H9 (cell line): Measurements from ENCODE around the gene MPP7. TPM values are rescaled to one million over a fixed set of nuclear protein-coding genes. Genes with fewer than 3 reads are reported as not detected.

ENCODE experiments used
- DNase-seq: peaks from one replicate; pipeline ENCODE4 v3.0.0-alpha.2; 2017
- H2AFZ ChIP-seq: one replicate; pipeline ENCODE4 v1.6.1; 2013; ENCODE audit warnings: mild to moderate bottlenecking, low read length, control low read depth, moderate library complexity
- H2AK5ac ChIP-seq: 2 replicates; pipeline ENCODE4 v1.6.1; 2013; ENCODE audit warnings: low read length, control low read depth, mixed read lengths; ENCODE audit not compliant: insufficient read length
- H2BK120ac ChIP-seq: one replicate; pipeline ENCODE4 v1.6.1; 2013; ENCODE audit warnings: low read depth, mild to moderate bottlenecking, low read length, control low read depth, inconsistent platforms; ENCODE audit not compliant: poor library complexity, severe bottlenecking
- H2BK12ac ChIP-seq: 2 replicates; pipeline ENCODE4 v1.6.1; 2013; ENCODE audit warnings: low read length, control low read depth, mixed read lengths, low read depth; ENCODE audit not compliant: insufficient read length
- H2BK15ac ChIP-seq: 2 replicates; pipeline ENCODE4 v1.6.1; 2013; ENCODE audit warnings: low read depth, low read length, control low read depth
- H2BK20ac ChIP-seq: one replicate; pipeline ENCODE4 v1.6.1; 2013; ENCODE audit warnings: low read depth, mild to moderate bottlenecking, low read length, control low read depth, inconsistent platforms; ENCODE audit not compliant: poor library complexity, severe bottlenecking
- H2BK5ac ChIP-seq: 2 replicates; pipeline ENCODE4 v1.6.1; 2013; ENCODE audit warnings: low read length, control low read depth, mixed read lengths; ENCODE audit not compliant: insufficient read length
- H3K14ac ChIP-seq: 2 replicates; pipeline ENCODE4 v1.6.1; 2013; ENCODE audit warnings: low read length, control low read depth; ENCODE audit not compliant: insufficient read depth
- H3K18ac ChIP-seq: 2 replicates; pipeline ENCODE4 v1.6.1; 2013; ENCODE audit warnings: low read depth, mild to moderate bottlenecking, mixed read lengths, low read length, control low read depth; ENCODE audit not compliant: insufficient read length
- H3K23ac ChIP-seq: 2 replicates; pipeline ENCODE4 v1.6.1; 2013; ENCODE audit warnings: low read length, control low read depth, mixed read lengths, low read depth; ENCODE audit not compliant: insufficient read length
- H3K23me2 ChIP-seq: 2 replicates; pipeline ENCODE4 v1.6.1; 2013; ENCODE audit warnings: low read depth, mild to moderate bottlenecking, mixed read lengths, low read length, control low read depth; ENCODE audit not compliant: insufficient read length, poor library complexity, severe bottlenecking
- H3K27ac ChIP-seq: 2 replicates; pipeline ENCODE4 v1.5.1; 2013; ENCODE audit warnings: low read length, control low read depth, mixed read lengths, low read depth; ENCODE audit not compliant: insufficient read length
- H3K27me3 ChIP-seq: 2 replicates; pipeline ENCODE4 v1.6.1; 2013; ENCODE audit warnings: low read length, control low read depth, inconsistent platforms; ENCODE audit not compliant: insufficient read depth
- H3K4ac ChIP-seq: 2 replicates; pipeline ENCODE4 v1.6.1; 2013; ENCODE audit warnings: low read depth, mild to moderate bottlenecking, control low read depth, inconsistent platforms, low read length, moderate library complexity
- H3K4me1 ChIP-seq: 2 replicates; pipeline ENCODE4 v1.6.1; 2013; ENCODE audit warnings: low read length, control low read depth, inconsistent platforms; ENCODE audit not compliant: insufficient read depth
- H3K4me2 ChIP-seq: 2 replicates; pipeline ENCODE4 v1.6.1; 2013; ENCODE audit warnings: low read length, control low read depth, mixed read lengths; ENCODE audit not compliant: insufficient read length, insufficient read depth
- H3K56ac ChIP-seq: 2 replicates; pipeline ENCODE4 v1.6.1; 2013; ENCODE audit warnings: low read depth, mild to moderate bottlenecking, mixed read lengths, low read length, control low read depth; ENCODE audit not compliant: insufficient read length
- H3K79me1 ChIP-seq: 2 replicates; pipeline ENCODE4 v1.6.1; 2013; ENCODE audit warnings: low read depth, mild to moderate bottlenecking, moderate library complexity, low read length, control low read depth, inconsistent platforms; ENCODE audit not compliant: insufficient read depth, poor library complexity, severe bottlenecking
- H3K79me2 ChIP-seq: 2 replicates; pipeline ENCODE4 v1.6.1; 2013; ENCODE audit warnings: low read length, control low read depth, inconsistent platforms; ENCODE audit not compliant: insufficient read depth
- H3K9ac ChIP-seq: 2 replicates; pipeline ENCODE4 v1.6.1; 2013; ENCODE audit warnings: low read length, control low read depth, mixed read lengths; ENCODE audit not compliant: insufficient read length; ENCODE audit errors: extremely low read depth
- H3K9me3 ChIP-seq: one replicate; pipeline ENCODE4 v1.6.1; 2013; ENCODE audit warnings: low read depth, low read length, inconsistent platforms; ENCODE audit not compliant: control insufficient read depth
- H3T11ph ChIP-seq: one replicate; pipeline ENCODE4 v1.6.1; 2013; ENCODE audit warnings: mild to moderate bottlenecking, low read length, control low read depth, inconsistent platforms
- H4K20me1 ChIP-seq: one replicate; pipeline ENCODE4 v1.6.1; 2013; ENCODE audit not compliant: control insufficient read depth, insufficient read length, insufficient read depth
- H4K5ac ChIP-seq: 2 replicates; pipeline ENCODE4 v1.6.1; 2013; ENCODE audit warnings: low read depth, mild to moderate bottlenecking, mixed read lengths, low read length, control low read depth; ENCODE audit not compliant: insufficient read length
- H4K8ac ChIP-seq: replicated peaks from 2 replicates; pipeline ENCODE4 v1.6.1; 2013; ENCODE audit warnings: low read length, control low read depth, mixed read lengths, low read depth; ENCODE audit not compliant: insufficient read length
- H4K91ac ChIP-seq: 2 replicates; pipeline ENCODE4 v1.6.1; 2013; ENCODE audit warnings: low read depth, mild to moderate bottlenecking, moderate library complexity, mixed read lengths, low read length, control low read depth; ENCODE audit not compliant: insufficient read length
- H3K27ac Mint-ChIP-seq, 3 experiments: 2 replicates in 2 of 3; 3 replicates in 1 of 3; pipeline ENCODE4 v1.8.0; 2020 to 2021; ENCODE audit warnings: mixed read lengths in 3 of 3, mild to moderate bottlenecking in 1 of 3, moderate library complexity in 1 of 3
- H3K27me3 Mint-ChIP-seq: 2 replicates; pipeline ENCODE4 v1.8.0; 2021; ENCODE audit warnings: low read depth, mild to moderate bottlenecking, moderate library complexity, mixed read lengths
- H3K36me3 Mint-ChIP-seq, 3 experiments: 2 replicates in 2 of 3; 3 replicates in 1 of 3; pipeline ENCODE4 v1.8.0; 2020 to 2021; ENCODE audit warnings: low read depth in 3 of 3, mixed read lengths in 3 of 3; ENCODE audit not compliant: insufficient read depth in 1 of 3
- H3K4me1 Mint-ChIP-seq, 2 experiments: 2 replicates each; pipeline ENCODE4 v1.8.0; 2020; ENCODE audit warnings: mixed read lengths in 2 of 2
- H3K4me3 Mint-ChIP-seq, 2 experiments: 2 replicates in 1 of 2; 3 replicates in 1 of 2; pipeline ENCODE4 v1.8.0; 2020 to 2021; ENCODE audit warnings: mild to moderate bottlenecking in 2 of 2, mixed read lengths in 2 of 2, moderate library complexity in 1 of 2
- H3K9me3 Mint-ChIP-seq, 2 experiments: 2 replicates in 1 of 2; 3 replicates in 1 of 2; pipeline ENCODE4 v1.8.0; 2020; ENCODE audit warnings: mild to moderate bottlenecking in 2 of 2, mixed read lengths in 2 of 2, moderate library complexity in 1 of 2
- WGBS: extraction: QIAGEN DNeasy Blood & Tissue Kit; methylation state at CpG from one replicate; pipeline ENCODE4 v1.1.7; 2013; ENCODE audit warnings: missing lambda C conversion rate, low lambda C conversion rate, mixed read lengths; ENCODE audit not compliant: insufficient read length; ENCODE audit errors: extremely low coverage; 5-methylcytosine and 5-hydroxymethylcytosine counted together
- total RNA-seq: library from RNA; stranded (reverse); gene quantifications from 2 replicates; pipeline ENCODE4 v1.2.1, GENCODE V29; 2021
- TF ChIP-seq, protein P1 (sequence below): fragments of 200-600 bp; sonication (generic); conservative IDR thresholded peaks from 3 replicates; pipeline ENCODE4 v1.8.0; 2021; ENCODE audit warnings: antibody characterized with exemption, mild to moderate bottlenecking

MPP7 gene
- total RNA-seq, 1 experiment from 2014 or later, result 6.9 TPM

DNA sequence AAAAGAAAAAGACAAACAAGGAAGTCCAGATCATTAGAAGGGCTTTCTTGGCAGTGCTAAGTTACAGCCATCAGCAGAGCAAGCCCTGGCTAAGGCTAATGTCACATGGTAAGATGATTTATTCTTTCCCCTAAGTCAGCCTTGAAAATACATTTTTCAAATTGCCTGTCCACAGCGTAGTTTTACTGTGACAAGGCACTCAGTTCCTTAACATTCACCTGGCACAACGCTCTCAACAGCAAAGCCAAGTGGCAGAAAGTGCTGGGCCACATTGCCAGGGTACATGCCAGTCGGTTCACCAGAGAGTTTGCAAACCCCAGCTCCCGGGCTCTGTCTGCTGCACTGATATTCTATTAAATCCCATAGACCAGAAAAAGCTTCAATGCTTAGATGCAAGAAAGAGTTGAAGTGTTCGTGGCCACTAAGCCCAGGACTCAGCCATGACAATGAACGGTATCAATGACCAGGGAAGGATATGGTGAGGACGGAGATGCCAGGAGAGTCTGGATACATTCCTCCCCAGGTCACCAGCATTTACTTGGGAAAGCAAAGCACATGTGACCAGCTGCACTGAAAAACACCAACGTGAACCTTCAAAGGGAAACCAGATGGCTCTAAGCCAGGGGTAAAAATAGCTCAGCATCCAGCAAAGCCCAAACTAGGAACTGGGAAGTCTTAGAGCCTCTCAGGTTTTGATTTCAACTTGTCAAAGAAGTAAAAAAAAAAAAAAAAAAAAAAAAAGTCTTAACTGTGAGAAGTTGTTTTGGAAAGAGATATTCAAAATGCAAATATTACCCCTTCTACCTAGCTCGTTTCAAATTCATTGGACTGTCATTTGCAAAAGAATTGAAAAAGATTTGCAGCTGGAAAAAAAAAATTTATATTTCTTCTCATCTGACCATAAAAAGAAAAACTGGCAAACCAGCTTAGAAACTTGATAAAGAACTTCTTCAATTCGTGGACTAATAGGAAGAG is 23.9 kb upstream of the MPP7 start:
- H3K14ac ChIP-seq, result no peak overlapping the region
- no CpG with 5 or more reads among the region's 10 CpGs for WGBS
- no peak overlapping the region for H3K9ac ChIP-seq
- no peak overlapping the region for H3K56ac ChIP-seq
- Mint-ChIP-seq H3K9me3 (no peaks in the 10 kb centered on the region), H3K4me1 (peaks cover 12 to 14% of the 10 kb centered on the region in 2 experiments), H3K4me3 (no peak overlapping the region), H3K27me3 (no peaks in the 10 kb centered on the region), H3K27ac (peak overlapping the region in 1 of 3 experiments; percentile 49; a peak in 1 of 7 replicates), H3K36me3 (no peaks in the 10 kb centered on the region)
- H2BK5ac ChIP-seq, result no peak overlapping the region
- no peaks in the 10 kb centered on the region for H3K23me2 ChIP-seq
- H3K27me3 ChIP-seq, result no peaks in the 10 kb centered on the region
- H3K4me2 ChIP-seq, result no peak overlapping the region
- H4K5ac ChIP-seq, result no peak overlapping the region
- H2BK12ac ChIP-seq, result no peak overlapping the region
- no peak overlapping the region for H2BK15ac ChIP-seq
- no peaks in the 10 kb centered on the region for H3K79me2 ChIP-seq
- no peak overlapping the region for H4K8ac ChIP-seq
- TF ChIP-seq, protein P1, sequence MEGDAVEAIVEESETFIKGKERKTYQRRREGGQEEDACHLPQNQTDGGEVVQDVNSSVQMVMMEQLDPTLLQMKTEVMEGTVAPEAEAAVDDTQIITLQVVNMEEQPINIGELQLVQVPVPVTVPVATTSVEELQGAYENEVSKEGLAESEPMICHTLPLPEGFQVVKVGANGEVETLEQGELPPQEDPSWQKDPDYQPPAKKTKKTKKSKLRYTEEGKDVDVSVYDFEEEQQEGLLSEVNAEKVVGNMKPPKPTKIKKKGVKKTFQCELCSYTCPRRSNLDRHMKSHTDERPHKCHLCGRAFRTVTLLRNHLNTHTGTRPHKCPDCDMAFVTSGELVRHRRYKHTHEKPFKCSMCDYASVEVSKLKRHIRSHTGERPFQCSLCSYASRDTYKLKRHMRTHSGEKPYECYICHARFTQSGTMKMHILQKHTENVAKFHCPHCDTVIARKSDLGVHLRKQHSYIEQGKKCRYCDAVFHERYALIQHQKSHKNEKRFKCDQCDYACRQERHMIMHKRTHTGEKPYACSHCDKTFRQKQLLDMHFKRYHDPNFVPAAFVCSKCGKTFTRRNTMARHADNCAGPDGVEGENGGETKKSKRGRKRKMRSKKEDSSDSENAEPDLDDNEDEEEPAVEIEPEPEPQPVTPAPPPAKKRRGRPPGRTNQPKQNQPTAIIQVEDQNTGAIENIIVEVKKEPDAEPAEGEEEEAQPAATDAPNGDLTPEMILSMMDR, result no peak
- H3K4me1 ChIP-seq, result peaks cover 3% of the 10 kb centered on the region; the same call in 1 of the 2 replicates
- no peak overlapping the region for H2BK120ac ChIP-seq
- no peaks in the 10 kb centered on the region for H3K9me3 ChIP-seq
- H2AFZ ChIP-seq, result no peak overlapping the region
- no peak overlapping the region for H3K4ac ChIP-seq
- no peak overlapping the region for H3K27ac ChIP-seq
- H2AK5ac ChIP-seq, result no peak overlapping the region
- no peak overlapping the region for H3K23ac ChIP-seq
- no peak overlapping the region for H2BK20ac ChIP-seq
- no peak overlapping the region for H3T11ph ChIP-seq
- no peak overlapping the region for H3K18ac ChIP-seq
- no peak overlapping the region for H4K91ac ChIP-seq
- no peaks in the 10 kb centered on the region for H4K20me1 ChIP-seq
- DNase-seq, result peak; percentile 36
- no peaks in the 10 kb centered on the region for H3K79me1 ChIP-seq
